Ecto neural progenitor cell (in vitro differentiated cells): ENCODE data around the gene GAL3ST3.
A peak's percentile ranks its signal among the peaks of the same experiment; 100 is the strongest.
"Not testable (repeated sequence)": the region's sequence is repeated elsewhere in the genome, so short reads cannot be mapped to it uniquely, and the experiment has no call there.

Source experiments
- DNase-seq: peaks from one replicate; pipeline ENCODE4 v3.0.0-alpha.2; 2018; ENCODE audit warnings: low spot score

Gene GAL3ST3

GRCh38 chr11:66012946-66013761 is 35.8 kb downstream of the GAL3ST3 start:
- DNase-seq, result no peak

- no peak for DNase-seq
Observed at GRCh38 chr11:66012371-66012945, 36.5 kb downstream of the GAL3ST3 start.

- no peak for DNase-seq
Observed at GRCh38 chr11:66011785-66012303, 37.1 kb downstream of the GAL3ST3 start, which contains the start of gene CST6. Gene CST6, plus strand, starts transcription at chr11:66012008. Its CDS starts 37 bp downstream, at chr11:66012045.

- no peak for DNase-seq
Observed at GRCh38 chr11:66011239-66011784, 37.6 kb downstream of the GAL3ST3 start.

- DNase-seq, result not testable (repeated sequence)
Observed at GRCh38 chr11:66010036-66010435, 38.9 kb downstream of the GAL3ST3 start.

- DNase-seq, result peak; percentile 41
Observed at GRCh38 chr11:66008468-66009101, 40.4 kb downstream of the GAL3ST3 start.

GRCh38 chr11:66008095-66008467 is 40.9 kb downstream of the GAL3ST3 start:
- no peak for DNase-seq

GRCh38 chr11:66007201-66007634 is 41.7 kb downstream of the GAL3ST3 start:
- no peak for DNase-seq

- DNase-seq, result no peak
Observed at GRCh38 chr11:66006891-66007176, 42.1 kb downstream of the GAL3ST3 start.

GRCh38 chr11:66006134-66006890 is 42.6 kb downstream of the GAL3ST3 start:
- no peak for DNase-seq

- no peak for DNase-seq
Observed at GRCh38 chr11:66004186-66004585, 44.8 kb downstream of the GAL3ST3 start.

- no peak for DNase-seq
Observed at GRCh38 chr11:66003291-66003690, 45.7 kb downstream of the GAL3ST3 start.

GRCh38 chr11:66002648-66003225 is 46.2 kb downstream of the GAL3ST3 start:
- DNase-seq, result no peak

GRCh38 chr11:66001942-66002647 is 46.9 kb downstream of the GAL3ST3 start, which contains the start of the genes BANF1 and EIF1AD:
Gene BANF1, plus strand, starts transcription at chr11:66002503. Its CDS starts 748 bp downstream, at chr11:66003251.
Gene EIF1AD, minus strand, starts transcription at chr11:66002157. Its CDS starts 1,768 bp downstream, at chr11:66000389.
- peak; percentile 95 for DNase-seq

- no peak for DNase-seq
Observed at GRCh38 chr11:65997286-65997685, 51.7 kb downstream of the GAL3ST3 start.

GRCh38 chr11:65992056-65992455 is 56.9 kb downstream of the GAL3ST3 start:
- no peak for DNase-seq
